GM12872 (cell line): Measurements from ENCODE around the gene C5orf15.

Source experiments
- CTCF ChIP-seq: IDR thresholded peaks from 3 replicates; pipeline ENCODE4 v1.5.1; 2011; ENCODE audit warnings: low read depth, mild to moderate bottlenecking, low read length, moderate library complexity; ENCODE audit not compliant: insufficient read depth

C5orf15 gene

GRCh38 chr5:133932441-133933168, 35.8 kb downstream of the C5orf15 start:
- no peak for TF ChIP-seq CTCF

- TF ChIP-seq CTCF: no peak
These were observed 36.9 kb downstream of the C5orf15 start for GRCh38 chr5:133931546-133931945.

DNA sequence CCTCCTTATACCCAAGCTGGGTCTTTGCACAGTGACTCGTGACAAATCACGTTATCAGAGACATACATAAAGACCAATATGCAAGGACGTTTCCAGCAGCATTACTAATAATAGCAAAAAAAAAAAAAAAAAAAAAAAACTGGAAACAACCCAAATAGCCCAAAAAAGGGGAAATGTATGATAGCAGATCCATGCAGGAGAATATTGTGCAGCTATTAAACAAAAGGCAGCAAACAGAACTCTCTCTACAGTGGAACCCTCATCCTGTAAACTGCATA, 37.7 kb downstream of the C5orf15 start:
- TF ChIP-seq CTCF: no peak

- no peak for TF ChIP-seq CTCF
These were observed 38.2 kb downstream of the C5orf15 start for GRCh38 chr5:133930061-133930812.

- TF ChIP-seq CTCF: no peak
These were observed 39.6 kb downstream of the C5orf15 start for GRCh38 chr5:133928587-133929393.

GRCh38 chr5:133927300-133928180, 40.9 kb downstream of the C5orf15 start:
- no peak for TF ChIP-seq CTCF
